ENCODE measurements around the gene DAGLA. TPM values are rescaled to one million over a fixed set of nuclear protein-coding genes. Genes with fewer than 3 reads are reported as not detected.

DAGLA gene
- total RNA-seq, 1 experiment from 2014 or later: 4.5 TPM

DNA sequence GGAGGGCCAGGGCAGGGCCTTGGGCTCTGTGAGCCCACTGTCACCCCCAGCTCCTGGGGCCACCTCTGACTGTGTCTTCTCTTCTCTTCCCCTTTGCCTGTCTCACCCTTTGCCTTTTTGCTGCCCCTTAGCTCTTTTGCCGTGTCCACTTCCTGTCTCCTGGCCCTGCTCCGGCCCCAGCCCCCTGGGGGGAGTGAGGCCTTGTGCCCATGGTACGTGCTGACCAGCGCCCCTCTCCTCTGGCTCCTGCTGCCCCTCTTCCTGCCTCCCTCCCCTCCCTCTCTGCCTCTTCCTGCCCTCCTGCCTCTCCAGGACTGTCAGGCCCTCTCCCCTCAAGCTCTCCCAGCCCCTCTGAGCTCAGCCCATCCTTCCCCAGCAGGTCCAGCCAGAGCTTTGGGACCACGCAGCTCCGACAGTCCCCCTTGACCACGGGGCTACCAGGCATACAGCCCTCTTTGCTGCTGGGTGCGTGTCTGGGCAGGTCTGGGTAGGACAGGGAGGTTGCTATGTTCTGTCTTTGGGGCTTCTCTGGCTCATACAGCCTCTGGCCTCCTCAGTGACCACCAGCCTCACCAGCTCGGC is 100.5 kb downstream of the DAGLA start:
- TF ChIP-seq, protein P1, sequence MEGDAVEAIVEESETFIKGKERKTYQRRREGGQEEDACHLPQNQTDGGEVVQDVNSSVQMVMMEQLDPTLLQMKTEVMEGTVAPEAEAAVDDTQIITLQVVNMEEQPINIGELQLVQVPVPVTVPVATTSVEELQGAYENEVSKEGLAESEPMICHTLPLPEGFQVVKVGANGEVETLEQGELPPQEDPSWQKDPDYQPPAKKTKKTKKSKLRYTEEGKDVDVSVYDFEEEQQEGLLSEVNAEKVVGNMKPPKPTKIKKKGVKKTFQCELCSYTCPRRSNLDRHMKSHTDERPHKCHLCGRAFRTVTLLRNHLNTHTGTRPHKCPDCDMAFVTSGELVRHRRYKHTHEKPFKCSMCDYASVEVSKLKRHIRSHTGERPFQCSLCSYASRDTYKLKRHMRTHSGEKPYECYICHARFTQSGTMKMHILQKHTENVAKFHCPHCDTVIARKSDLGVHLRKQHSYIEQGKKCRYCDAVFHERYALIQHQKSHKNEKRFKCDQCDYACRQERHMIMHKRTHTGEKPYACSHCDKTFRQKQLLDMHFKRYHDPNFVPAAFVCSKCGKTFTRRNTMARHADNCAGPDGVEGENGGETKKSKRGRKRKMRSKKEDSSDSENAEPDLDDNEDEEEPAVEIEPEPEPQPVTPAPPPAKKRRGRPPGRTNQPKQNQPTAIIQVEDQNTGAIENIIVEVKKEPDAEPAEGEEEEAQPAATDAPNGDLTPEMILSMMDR (conservative IDR thresholded peaks at IDR 0.05): no peak
- no peak for DNase-seq
- Histone ChIP-seq H3K27me3 (ENCODE audit: insufficient read depth, low read length) (no peaks in the 10 kb centered on the region), H3K18ac (ENCODE audit: insufficient read length, low read depth, low read length) (no peak overlapping the region), H2AK5ac (ENCODE audit: insufficient read length, low read length) (no peak overlapping the region), H3K14ac (ENCODE audit: insufficient read depth, low read length) (no peak overlapping the region; the same call in 1 of the 2 replicates), H4K91ac (ENCODE audit: insufficient read length, low read depth, low read length) (no peak overlapping the region), H3K4me2 (ENCODE audit: insufficient read depth, insufficient read length, low read length) (no peak overlapping the region), H3K23me2 (ENCODE audit: insufficient read length, low read depth, low read length, poor library complexity, severe bottlenecking) (no peaks in the 10 kb centered on the region), H2BK120ac (ENCODE audit: low read depth, low read length, poor library complexity, severe bottlenecking) (no peak overlapping the region), H2BK15ac (ENCODE audit: low read depth, low read length) (no peak overlapping the region), H3T11ph (ENCODE audit: low read length) (no peak overlapping the region), H2BK5ac (ENCODE audit: insufficient read length, low read length) (no peak overlapping the region), H2BK20ac (ENCODE audit: low read depth, low read length, poor library complexity, severe bottlenecking) (no peak overlapping the region), H3K27ac (ENCODE audit: insufficient read length, low read depth, low read length) (no peak overlapping the region), H3K23ac (ENCODE audit: insufficient read length, low read depth, low read length) (no peak overlapping the region), H3K79me2 (ENCODE audit: insufficient read depth, low read length) (no peaks in the 10 kb centered on the region), H3K56ac (ENCODE audit: insufficient read length, low read depth, low read length) (no peak overlapping the region), H2BK12ac (ENCODE audit: insufficient read length, low read depth, low read length) (no peak overlapping the region), H4K5ac (ENCODE audit: insufficient read length, low read depth, low read length) (no peak overlapping the region), H3K4ac (ENCODE audit: low read depth, low read length) (no peak overlapping the region), H4K20me1 (ENCODE audit: control insufficient read depth, insufficient read depth, insufficient read length) (no peaks in the 10 kb centered on the region), H2AFZ (ENCODE audit: low read length) (no peak overlapping the region), H3K9me3 (ENCODE audit: control insufficient read depth, low read depth, low read length) (no peaks in the 10 kb centered on the region), H3K9ac (ENCODE audit: extremely low read depth, insufficient read length, low read length) (no peak overlapping the region), H4K8ac (replicated peaks; ENCODE audit: insufficient read length, low read depth, low read length) (no peak overlapping the region), H3K79me1 (ENCODE audit: insufficient read depth, low read depth, low read length, poor library complexity, severe bottlenecking) (no peaks in the 10 kb centered on the region), H3K4me1 (ENCODE audit: insufficient read depth, low read length) (no peaks in the 10 kb centered on the region)
- Mint-ChIP-seq H3K4me1 (peaks cover 20% of the 10 kb centered on the region in 2 experiments), H3K9me3 (peaks cover 0 to 2% of the 10 kb centered on the region in 2 experiments; a peak in 2 of 5 replicates), H3K27me3 (ENCODE audit: low read depth) (peaks cover 2% of the 10 kb centered on the region; the same call in 1 of the 2 replicates), H3K4me3 (no peak overlapping the region), H3K27ac (peak overlapping the region in 2 of 3 experiments; percentile 32 to 34; a peak in 2 of 7 replicates), H3K36me3 (ENCODE audit: insufficient read depth in 1 of 3, low read depth in 3 of 3) (peaks cover 12 to 40% (median 34%) of the 10 kb centered on the region in 3 experiments)
- no CpG with 5 or more reads among the region's 9 CpGs for WGBS (ENCODE audit: extremely low coverage, insufficient read length, low lambda C conversion rate)

All from H9 (cell line).